ENCODE results near the gene DEFB124.

Gene DEFB124

GRCh38 chr20:31425797-31426196 is 49.1 kb downstream of the DEFB124 start:
- no peak for DNase-seq

GRCh38 chr20:31418307-31418706 is 56.6 kb downstream of the DEFB124 start:
- no peak for DNase-seq

GRCh38 chr20:31415653-31416052 is 59.3 kb downstream of the DEFB124 start:
- DNase-seq = no peak

All from suppressor macrophage (primary cell).